Inferior parietal cortex (tissue), 1 donor: Measurements from ENCODE around the gene NFKB2.
A peak's percentile ranks its signal among the peaks of the same experiment; 100 is the strongest.

Source experiments
- DNase-seq: peaks from one replicate; pipeline ENCODE4 v3.0.0-alpha.2; 2016; ENCODE audit errors: extremely low spot score

The NFKB2 gene

DNA sequence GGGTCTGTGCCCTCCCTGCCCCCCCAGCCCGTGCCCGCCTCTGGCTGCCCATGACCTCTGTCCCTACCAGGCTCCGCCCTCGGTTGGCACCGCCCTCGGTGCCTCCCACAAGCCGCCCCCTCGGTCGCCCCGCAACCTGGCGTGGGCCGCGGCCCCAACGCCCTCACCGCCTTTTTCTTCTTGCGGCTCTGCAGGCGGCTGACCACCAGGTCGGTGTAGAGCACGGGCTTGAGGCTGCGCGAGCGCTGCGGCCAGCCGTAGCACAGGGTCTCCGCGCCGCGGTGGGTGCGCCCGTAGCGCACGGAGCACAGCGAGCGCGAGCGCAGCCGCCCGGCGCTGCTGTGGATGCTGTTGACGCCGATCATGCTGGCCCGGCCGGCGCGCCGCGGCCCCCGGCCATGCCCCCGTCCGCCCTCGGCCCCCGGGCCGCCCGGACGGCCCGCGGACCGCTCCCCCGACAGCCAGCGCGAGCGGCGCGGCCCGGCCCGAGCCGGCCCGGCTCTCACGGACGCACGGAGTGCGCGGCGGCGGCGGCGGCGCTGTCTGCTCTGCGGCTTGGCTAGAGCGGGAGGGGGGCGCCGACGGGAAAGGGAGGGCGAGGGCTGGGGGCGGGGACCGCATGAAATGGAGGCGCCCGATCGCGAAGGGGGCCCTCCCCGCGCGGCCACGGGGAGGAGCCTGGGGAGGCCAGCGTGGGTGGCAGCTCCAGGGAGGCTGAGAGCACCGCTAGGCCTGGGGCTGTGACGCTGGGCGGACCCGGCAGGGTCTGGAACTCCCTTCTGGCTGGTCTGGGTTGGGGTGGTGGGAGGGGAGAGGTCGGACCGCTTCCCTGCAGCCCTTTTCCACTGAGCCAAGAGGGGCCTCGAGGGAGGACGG is 13.5 kb downstream of the NFKB2 start:
- DNase-seq, result peak; percentile 21

DNA sequence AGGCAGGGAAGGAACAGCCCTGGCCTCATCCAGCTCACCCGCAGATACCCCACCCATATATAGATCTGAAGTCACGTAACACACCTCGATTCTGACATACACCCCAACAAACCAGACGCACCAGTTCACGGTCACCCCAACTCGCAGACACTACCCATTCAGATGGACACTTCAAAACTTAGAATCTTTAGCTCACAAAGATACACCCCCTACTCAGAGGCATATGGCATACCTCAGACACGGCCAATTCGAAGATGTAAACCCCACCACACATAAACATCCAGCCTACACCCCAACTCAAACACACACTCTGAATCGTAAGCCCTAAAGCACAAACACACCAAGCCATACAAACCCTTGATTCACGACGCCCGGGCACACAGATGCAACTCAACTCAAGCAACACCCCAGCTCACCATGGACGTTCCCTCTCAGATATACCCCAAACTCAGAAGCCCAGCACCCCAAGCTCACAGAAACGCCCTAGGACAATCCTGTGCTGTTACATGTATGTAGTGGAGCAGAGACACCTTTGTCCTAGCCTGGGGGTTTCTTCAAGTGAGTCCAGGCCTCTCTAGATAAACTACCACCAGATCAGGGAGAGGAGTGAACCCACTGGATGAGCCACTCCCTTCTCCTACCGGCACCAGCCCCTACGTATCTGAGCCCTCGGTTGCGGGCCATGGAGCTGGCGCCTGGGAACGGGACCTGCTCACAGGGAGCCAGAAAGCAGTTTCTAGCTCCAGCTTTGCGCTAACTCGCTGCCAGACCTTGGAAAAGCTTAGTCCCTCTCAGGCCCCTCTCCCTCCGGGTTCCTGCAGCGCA is 14.3 kb downstream of the NFKB2 start:
- peak; percentile 12 for DNase-seq

DNA sequence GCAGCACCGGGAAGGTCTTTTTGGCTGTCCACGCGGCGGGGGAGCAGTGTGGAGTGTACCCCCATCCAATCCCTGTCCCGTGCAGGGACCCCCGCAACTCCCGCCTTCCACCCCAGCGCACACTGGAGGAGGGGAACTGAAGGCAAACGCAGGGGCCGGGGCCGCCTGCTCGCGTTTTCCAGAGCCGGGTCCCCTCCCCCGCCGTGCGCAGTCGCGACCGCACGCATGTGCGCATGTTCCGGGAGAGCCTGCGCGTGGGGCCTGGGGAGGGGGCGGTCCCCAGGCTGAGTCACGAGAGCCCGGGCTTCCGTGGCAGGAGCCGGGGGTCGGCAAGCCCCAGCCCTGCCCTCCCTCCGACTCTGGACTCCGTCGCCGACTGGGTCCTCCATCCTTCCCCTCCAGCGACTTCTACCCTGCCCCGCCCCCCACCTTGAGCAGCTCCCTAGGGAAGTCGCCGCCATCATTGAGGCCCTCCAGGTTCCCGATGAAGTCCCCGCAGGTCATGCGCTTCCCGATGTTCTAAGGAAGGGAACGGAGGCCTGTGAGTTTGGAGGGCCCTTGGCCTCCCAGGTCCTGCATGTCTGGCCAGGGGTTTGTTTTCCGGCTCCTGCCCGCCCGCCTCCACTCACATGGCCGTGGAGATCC is 15.0 kb downstream of the NFKB2 start:
- peak; percentile 40 for DNase-seq

DNA sequence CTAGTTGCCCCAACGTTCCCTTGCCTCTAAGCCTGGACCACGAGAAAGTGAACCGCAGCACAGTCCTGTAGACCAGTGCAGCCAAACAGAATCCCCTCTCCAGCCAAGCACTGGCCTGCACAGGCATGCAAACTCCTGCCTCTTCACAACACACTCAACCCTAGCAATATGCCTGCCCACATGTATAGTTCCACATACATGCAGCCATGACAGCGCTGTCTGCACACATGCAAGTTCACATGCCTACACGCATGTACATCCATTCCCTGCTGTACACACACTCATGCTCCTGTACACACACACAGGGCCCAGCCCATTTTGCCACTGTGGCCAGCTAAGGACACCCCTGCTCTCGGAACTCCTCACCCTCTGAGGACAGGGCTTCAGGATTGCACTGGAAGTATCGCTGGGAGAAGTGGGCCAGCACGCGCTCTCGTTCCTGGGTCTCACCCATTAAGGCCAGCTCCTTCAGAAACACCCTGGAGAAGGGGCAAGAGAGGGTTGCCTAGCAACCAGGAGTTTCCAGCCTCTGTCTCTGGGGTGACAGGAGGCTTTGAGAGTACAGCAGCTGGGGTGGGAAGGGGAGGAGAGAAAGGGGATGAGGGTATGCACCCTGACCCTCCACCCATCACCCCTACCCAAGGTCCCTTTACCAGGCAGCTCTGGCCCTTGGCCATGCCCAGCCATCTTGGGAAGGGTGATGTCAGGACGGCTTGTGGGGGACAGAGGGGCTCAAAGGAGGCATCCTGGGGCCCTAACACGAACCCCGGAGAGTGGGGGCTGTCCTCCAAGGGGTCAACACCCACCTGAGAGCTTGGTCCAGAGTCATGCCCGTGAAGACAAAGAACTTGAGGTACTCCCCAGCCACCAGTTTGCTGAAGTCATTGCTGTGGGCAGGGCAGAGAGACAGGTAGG is 16.1 kb downstream of the NFKB2 start:
- DNase-seq, result no peak

DNA sequence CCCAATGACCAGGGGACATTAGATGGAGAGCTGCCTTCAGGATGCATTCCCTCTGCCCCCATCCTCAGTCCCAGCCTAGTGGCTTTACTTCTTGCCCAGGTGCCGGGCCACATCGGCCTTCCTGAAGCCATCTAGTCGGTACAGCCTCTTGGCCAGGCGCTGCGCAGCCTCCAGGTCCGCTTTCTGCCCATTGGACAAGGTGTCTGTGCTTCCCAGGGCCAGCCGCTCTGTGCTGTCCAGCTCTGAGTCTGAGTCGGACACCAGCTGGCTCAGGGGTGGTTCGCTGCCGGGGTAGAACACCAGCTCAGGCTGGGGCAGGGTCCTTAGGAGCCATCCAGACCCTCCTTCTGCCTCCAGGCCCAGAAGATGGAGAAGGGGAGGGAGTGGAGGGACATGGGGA is 16.8 kb downstream of the NFKB2 start:
- no peak for DNase-seq

DNA sequence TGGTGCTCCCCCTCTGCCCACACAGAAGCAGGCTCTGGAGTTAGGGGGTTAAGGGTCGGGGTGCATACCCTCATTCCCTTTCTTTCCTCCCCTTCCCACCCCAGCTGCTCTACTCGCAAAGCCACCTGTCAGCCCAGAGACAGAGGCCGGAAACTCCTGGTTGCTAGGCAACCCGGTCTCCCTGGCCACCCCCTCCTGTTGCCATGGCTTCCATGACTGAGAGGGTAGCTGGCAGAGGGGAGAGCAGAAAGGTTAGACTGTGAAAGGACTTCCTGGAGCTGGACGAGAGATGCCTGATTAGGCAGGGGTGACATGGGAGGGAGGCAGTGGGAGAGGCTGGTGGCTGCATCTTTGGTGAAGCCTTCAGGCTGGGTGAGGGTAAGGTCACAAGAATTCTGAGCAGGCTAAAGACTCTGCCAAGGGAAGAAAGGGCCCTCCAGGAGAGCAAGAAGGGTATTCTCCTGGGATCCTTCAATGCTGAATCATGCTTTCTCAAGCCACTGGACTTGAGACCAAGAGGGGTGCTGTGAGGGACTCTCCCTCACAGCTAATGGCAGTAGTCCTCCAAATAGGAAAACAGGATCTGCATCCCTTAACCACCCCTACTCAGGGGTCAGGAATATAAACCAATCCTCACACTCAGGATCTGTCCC is 17.7 kb downstream of the NFKB2 start:
- DNase-seq, result no peak

DNA sequence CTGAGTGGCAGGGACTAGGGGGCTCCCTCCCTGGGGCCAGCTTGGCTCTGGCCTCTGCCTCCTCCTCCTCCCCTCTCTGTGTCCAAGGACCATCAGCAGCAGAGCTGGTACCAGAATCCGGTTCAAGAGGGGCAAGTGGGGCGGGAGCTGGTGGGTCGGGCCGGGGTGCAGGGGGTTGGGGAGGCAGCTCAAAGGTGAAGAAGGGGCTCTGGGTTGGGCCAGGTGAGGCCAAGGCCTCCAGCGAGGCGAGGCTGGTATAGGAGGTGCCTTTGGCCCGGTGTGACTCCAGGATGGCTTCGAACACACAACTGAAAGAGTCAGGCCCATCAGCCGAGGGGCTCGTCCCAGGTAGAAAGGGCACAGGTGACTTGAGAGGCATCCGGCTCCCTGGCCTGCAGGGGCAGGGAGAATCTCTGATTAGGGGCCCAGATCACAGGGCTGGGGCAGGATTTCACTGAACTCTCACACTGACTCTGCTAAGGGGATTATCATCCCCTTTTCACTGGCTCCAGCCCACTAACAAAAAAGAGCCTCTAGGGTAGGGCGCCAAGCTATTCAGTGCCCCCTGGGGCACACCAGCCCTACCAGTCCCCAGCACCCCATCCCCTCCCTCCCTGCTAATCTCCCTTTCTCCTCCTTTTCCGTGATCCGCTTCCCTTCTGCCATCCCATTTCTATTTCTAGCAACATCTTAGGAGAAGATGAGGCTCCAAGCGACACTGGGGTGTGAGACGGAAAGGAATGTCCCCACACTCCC is 18.5 kb downstream of the NFKB2 start:
- DNase-seq, result no peak

DNA sequence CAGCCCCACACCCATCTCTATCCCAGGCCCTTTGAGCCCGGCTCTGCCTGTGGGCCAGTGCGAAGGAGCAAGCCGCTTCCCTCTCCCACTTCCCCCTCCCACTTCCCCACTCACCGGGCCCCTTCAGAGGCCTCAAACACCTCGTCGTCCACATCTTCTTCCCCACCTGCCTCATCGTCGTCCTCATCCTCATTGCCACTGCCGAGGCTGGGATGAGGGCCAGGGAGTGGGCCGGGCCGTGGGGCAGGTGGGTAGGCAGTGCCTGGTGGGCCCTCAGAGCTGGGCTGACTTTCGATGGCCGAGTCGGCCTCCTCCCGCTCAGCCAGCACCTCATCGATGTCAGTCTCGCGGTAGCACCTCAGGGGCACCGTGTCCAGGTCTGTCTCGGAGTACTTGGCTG is 19.2 kb downstream of the NFKB2 start:
- DNase-seq, result no peak

DNA sequence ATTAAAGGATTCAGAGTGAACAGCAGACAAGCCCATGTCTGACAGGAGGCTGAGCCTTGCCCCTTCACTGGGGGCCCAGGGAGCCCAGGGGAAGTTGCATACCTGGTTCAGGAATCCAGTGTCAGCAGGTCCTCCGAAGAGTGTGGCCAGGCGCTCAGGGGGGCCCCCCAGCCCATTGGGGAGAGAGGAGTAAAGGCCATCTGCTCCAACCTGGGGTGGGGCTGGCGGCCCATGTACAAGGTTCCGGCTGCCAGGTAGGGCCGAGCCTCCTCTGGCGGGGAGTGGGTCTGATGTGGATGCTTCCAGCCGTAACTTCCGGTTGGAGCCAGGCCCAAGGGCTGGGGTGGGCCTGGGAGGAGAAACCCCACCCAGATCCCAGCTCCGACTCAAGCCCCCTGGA is 20.8 kb downstream of the NFKB2 start:
- DNase-seq, result no peak

DNA sequence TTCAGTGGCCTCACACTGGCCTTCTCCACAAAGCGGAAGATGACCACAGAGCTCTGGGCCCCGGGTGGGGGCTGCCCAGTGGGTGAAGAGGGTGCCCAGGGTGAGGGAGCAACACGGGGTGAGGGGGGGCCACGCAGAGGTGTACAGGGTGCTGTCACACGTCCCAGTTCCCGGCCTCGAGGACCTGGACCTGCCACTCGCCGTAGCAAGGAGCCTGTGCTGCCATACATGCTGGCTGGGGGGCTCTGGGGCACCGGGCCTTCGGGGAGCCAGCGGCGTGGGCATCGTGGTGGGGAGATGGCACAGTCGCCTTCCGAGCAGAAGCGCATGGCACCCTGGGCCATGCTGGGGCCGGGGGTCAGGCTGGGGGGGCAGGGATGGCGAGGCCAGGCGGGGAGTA is 21.2 kb downstream of the NFKB2 start:
- no peak for DNase-seq

DNA sequence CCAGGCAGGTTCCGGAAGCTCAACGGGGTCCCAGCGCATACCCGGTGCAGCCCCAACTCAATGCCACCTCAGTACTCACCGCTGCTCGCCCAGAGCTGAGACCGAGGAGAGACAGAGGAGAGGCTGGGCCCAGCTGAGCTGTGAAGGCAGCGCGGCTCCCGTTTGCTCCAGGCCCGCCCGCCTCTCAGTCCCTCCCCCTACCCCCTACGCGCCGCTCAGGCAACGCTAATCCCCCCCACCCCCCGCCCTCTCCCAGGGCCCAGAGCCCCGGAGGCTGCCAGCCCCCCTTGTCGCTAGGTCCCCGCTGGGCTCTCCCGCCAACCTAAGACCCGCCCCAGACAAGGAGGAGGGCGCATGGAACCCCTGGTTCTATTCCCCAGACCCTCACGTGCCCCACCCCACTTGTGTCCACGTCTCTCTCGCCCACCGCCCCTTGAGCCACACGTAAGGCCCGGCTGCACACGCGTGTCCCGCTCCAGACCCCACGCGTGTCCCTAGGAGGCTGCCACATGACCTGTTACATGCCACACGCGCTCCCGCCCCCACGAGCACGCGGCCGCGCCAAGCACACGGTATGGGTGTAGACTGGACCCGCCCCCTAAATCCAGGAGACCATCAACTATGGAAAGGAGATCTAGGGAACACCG is 23.2 kb downstream of the NFKB2 start, which contains the start of gene PSD:
Gene PSD, minus strand, starts transcription at position 164 of the 647 bp plus-strand sequence. CDS start 1,747 bp downstream, outside the sequence.
- peak; percentile 9 for DNase-seq

DNA sequence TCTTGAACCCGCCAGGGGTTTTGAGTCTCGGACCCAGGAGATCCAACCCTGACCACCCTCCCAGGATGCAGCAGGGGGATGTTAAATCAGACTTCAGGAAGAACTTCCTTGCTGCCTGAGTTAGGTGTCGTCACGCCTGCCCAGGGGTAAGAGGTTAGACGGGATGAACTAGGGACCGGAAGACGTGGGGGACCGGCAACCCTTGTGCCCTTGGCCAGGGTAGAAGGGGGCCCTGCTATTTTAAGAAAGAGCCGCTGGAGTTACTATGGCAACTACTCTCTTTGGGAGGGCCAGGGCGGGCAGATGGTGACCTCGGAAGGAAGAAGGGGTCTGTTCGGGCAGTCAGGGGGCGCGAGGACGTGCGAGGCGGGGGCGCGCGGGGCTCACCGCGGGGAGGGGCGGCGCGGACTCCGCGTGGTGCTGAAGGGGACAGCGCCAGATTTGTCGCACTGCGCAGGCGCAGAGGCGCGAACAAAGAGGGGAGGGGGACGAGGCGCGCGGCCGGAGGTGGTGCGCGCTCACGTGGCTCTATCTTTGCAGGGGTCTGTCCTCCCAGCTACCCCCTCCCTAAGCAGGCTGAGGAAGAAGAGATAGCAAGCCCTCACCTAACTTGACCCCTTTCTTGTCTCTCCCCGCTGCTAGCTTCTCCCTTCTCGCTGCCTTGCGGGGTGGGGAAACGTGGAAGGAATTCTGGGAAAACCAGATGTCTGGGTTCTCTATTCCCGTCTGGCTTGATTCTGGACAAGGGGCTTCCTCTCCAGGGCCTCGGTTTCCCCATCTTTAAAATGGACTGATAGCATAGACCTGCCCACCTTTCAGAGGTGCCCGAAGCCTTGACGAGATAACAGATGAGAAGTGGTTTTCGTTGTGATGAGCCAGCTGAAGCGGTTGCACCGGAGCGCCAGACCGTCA is 24.0 kb downstream of the NFKB2 start:
- peak; percentile 79 for DNase-seq

DNA sequence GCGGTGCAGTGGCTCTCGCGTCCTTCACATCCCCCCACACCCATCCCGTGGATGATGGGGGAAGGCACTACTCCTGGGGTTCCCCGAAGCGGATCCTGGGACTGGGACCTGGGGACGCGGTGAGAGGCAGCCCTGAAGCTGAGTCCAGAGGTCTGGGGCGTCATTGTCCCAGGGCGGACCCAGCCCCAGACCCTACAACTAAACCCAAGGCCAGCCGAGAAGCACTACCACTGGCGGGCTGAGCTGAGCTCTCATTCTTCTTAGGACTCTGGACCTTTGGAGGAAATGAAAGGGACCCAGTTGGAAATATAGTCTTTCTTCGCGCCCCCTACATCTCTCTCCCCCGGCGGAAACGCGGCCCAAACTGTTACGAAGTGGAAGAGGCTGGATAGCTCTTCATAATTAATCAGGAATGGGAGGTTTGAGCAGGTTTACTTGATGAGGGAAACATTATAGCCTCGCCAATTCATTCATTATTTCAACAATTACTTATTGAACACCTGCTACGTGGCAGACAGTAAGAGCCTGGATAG is 24.7 kb downstream of the NFKB2 start:
- DNase-seq, result no peak

DNA sequence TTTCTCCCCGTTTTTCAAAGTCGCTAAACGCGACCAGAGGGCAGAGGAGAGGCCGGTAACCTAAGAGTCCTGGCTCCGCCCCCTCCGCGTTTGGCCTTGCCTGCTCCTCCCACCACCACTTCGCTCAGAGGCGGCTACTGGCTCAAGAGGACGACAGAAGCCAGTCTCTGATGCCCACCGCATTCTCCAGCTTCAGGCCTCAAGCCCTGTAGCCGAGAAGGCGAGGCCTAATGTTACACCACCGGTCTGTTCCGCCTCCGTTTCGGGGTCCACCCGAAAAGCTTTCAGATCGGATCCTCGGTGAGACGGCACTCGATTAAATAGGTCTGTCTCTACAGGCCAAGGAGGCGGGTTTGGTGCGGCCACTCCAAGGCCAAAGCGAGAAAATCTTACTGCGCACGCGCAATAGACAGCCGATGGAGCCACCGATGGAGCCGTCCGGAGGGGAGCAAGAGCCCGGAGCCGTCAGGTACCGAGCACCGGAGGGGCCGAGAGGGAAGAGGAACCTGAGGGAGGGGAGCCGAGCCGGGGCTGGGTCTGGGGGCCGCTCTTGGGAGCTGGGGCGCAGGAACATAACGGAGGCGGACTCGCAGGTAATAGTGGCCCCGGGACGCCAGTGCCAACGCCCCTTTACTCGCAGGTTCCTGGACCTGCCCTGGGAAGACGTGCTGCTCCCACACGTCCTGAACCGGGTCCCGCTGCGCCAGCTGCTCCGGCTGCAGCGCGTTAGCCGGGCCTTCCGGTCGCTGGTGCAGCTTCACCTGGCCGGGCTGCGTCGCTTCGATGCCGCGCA is 25.4 kb downstream of the NFKB2 start, which contains the start of gene FBXL15:
Gene FBXL15, plus strand, starts transcription at position 123 of the 793 bp plus-strand sequence. Its CDS starts 294 bp downstream, at position 417.
- DNase-seq, result peak; percentile 97

DNA sequence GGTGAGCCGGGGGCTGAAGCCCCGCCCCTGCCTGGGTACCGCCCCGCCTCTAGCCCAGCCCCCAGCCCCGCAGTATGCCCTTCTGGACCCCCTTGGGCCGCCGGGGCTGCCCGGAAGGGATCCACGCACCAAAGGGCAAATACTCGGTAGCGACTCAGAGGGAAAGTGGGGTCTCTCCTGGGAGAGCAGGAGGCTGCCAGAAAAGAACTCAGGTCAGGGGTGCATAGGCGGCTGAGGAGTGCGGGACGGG is 25.9 kb downstream of the NFKB2 start:
- no peak for DNase-seq

DNA sequence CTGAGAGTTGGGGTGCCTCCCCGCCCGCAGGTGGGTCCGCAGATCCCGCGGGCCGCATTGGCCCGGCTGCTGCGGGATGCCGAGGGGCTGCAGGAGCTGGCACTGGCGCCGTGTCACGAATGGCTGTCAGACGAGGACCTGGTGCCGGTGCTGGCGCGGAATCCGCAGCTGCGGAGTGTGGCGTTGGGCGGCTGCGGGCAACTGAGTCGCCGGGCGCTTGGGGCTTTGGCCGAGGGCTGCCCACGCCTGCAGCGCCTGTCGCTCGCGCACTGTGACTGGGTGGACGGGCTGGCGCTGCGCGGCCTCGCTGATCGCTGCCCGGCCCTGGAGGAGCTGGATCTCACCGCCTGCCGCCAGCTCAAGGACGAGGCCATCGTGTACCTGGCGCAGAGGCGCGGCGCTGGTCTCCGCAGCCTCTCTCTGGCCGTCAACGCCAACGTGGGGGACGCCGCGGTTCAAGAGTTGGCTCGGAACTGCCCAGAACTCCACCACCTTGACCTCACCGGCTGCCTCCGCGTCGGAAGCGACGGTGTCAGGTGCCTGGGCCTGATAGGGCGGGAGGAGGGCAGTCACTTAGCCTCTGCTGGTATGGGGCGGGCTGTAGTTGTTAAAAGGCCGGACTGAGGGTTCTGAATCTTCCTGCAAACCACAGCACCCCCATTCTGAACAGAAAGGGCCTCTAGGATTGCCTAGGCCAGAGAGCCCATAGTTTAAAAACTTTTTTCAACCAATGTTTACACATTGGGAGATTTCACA is 26.4 kb downstream of the NFKB2 start:
- no peak for DNase-seq
